HL-60 (cell line): ENCODE data around the gene LRRC25.

ENCODE experiments used
- DNase-seq, 2 experiments: peaks; one replicate each; pipeline ENCODE4 v3.0.0-alpha.2; 2010 to 2020; ENCODE audit warnings: low read depth in 1 of 2, low spot score in 1 of 2
- H3K27ac ChIP-seq: fragments of 250-450 bp; sonication (Bioruptor Pico); replicated peaks from 2 replicates; pipeline ENCODE4 v1.5.1; 2020; ENCODE audit warnings: mild to moderate bottlenecking, moderate library complexity
- H3K27me3 ChIP-seq: fragments of 250-450 bp; sonication (Bioruptor Pico); 2 replicates; pipeline ENCODE4 v1.5.1; 2021; ENCODE audit warnings: mild to moderate bottlenecking, moderate library complexity; ENCODE audit not compliant: insufficient read depth, poor library complexity, severe bottlenecking
- H3K4me3 ChIP-seq: replicated peaks from 2 replicates; pipeline ENCODE4 v1.5.1; 2011; ENCODE audit warnings: mild to moderate bottlenecking, control low read depth, low read length; ENCODE audit not compliant: insufficient read depth
- GABPA ChIP-seq: IDR thresholded peaks from 2 replicates; pipeline ENCODE4 v1.6.1; 2012; ENCODE audit warnings: low read depth
- POLR2AphosphoS5 ChIP-seq: IDR thresholded peaks from 2 replicates; pipeline ENCODE4 v1.6.1; 2012; ENCODE audit warnings: low read depth
- REST ChIP-seq: IDR thresholded peaks from 2 replicates; pipeline ENCODE4 v1.6.1; 2012; ENCODE audit warnings: low read depth; ENCODE audit not compliant: insufficient replicate concordance
- SPI1 ChIP-seq: IDR thresholded peaks from 2 replicates; pipeline ENCODE4 v1.6.1; 2012; ENCODE audit warnings: low read depth, mild to moderate bottlenecking, borderline replicate concordance
- TF ChIP-seq, protein P1 (sequence below): IDR thresholded peaks from one replicate; pipeline ENCODE4 v1.5.1; 2011; ENCODE audit warnings: low read length, control low read depth, inconsistent platforms; ENCODE audit not compliant: insufficient read depth

Gene LRRC25

GRCh38 chr19:18442941-18443340 lies 45.5 kb upstream of the LRRC25 start:
- no peak for DNase-seq
- TF ChIP-seq SPI1: no peak
- no peak for TF ChIP-seq GABPA
- TF ChIP-seq REST: no peak
- no peak for TF ChIP-seq POLR2AphosphoS5
- TF ChIP-seq, protein P1, sequence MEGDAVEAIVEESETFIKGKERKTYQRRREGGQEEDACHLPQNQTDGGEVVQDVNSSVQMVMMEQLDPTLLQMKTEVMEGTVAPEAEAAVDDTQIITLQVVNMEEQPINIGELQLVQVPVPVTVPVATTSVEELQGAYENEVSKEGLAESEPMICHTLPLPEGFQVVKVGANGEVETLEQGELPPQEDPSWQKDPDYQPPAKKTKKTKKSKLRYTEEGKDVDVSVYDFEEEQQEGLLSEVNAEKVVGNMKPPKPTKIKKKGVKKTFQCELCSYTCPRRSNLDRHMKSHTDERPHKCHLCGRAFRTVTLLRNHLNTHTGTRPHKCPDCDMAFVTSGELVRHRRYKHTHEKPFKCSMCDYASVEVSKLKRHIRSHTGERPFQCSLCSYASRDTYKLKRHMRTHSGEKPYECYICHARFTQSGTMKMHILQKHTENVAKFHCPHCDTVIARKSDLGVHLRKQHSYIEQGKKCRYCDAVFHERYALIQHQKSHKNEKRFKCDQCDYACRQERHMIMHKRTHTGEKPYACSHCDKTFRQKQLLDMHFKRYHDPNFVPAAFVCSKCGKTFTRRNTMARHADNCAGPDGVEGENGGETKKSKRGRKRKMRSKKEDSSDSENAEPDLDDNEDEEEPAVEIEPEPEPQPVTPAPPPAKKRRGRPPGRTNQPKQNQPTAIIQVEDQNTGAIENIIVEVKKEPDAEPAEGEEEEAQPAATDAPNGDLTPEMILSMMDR: no peak
- Histone ChIP-seq H3K4me3 (no peak overlapping the region), H3K27me3 (no peaks in the 10 kb centered on the region), H3K27ac (no peak overlapping the region)

DNA sequence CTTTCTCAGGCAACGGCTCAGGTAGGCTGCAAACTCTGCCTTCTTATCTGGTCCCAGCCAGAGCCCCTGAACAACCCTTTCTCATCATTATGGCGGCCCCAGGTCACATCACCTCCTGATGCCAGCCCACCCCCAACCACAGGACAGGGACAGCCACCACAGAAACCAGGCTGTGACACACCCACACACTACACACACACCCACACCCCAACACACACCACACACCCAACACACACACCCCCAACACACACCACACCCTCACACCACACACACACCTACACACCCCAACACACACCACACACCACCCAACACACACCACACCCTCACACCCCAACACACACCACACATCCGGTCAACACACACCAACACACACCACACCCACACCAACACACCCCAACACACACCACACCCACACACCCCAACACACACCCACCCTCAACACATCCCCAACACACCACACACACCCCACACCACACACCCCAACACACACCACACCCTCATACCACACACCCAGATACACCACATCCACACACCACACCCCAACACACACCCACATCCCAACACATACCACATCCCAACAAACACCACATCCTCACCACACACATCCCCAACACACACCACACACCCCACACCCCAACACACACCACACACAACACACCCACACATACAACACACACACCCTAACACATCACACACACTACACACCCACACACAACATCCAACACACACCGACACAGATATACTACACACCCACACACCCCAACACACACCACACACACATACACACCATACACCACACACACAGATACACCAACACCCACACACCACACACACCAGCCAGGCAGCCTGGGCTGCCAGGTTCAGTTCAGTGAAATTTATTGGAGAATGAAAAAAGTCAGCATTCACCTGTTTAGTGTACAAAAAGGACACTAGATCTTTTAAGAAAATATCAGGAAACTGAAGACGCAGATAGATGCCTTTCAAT lies 44.7 kb upstream of the LRRC25 start:
- no peak for DNase-seq

GRCh38 chr19:18440936-18441803 lies 43.7 kb upstream of the LRRC25 start:
- DNase-seq: no peak
- Histone ChIP-seq H3K4me3 (no peak overlapping the region), H3K27ac (no peak overlapping the region)

More for the DNA sequence above, 44.7 kb upstream of the LRRC25 start:
- Histone ChIP-seq H3K27me3 (peaks cover 4% of the 10 kb centered on the region), H3K27ac (no peak overlapping the region), H3K4me3 (no peak overlapping the region)
- TF ChIP-seq SPI1 (no peak), REST (no peak)

DNA sequence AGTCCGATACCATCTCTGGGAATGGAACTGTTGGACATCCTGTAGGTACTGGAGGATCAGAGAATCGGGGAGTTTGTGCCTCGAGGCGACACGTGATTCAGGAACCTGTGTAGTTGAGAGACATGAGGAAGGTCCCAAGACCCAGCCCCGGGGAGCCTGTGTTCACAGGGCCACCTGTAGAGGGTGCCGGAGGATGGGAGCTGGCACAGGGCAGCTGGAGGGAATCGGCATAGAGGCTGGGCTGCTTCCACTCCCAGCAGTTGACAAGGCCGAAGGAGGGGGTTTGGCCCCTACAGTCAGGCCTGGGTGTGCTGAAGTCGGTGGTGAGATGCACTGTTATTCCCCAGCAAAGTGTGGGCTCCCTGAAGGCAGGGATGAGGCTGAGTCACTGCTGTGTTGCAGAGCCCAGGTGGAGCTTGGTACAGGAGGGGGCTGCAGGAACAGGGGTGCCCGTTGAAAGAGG lies 43.0 kb upstream of the LRRC25 start:
- Histone ChIP-seq H3K27ac (no peak overlapping the region), H3K4me3 (no peak overlapping the region), H3K27me3 (peaks cover 4% of the 10 kb centered on the region)
- TF ChIP-seq SPI1: no peak
- TF ChIP-seq, protein P1: peak; percentile 39
- DNase-seq: peak; percentile 38 to 74

More at GRCh38 chr19:18440936-18441803, 43.7 kb upstream of the LRRC25 start:
- H3K27me3 ChIP-seq: peaks cover 4% of the 10 kb centered on the region
- no peak for TF ChIP-seq POLR2AphosphoS5
